ENCODE measurements around the gene DNAJC10. TPM values are rescaled to one million over a fixed set of nuclear protein-coding genes. Genes with fewer than 3 reads are reported as not detected.

DNAJC10 gene
- total RNA-seq, 1 experiment from 2014 or later: 160 TPM

- no peak for DNase-seq
- peaks cover 4% of the 10 kb centered on the region; the same call in 1 of the 2 replicates for H3F3A ChIP-seq (ENCODE audit: insufficient read depth, low read depth)
- ChIA-PET POLR2A (ENCODE audit: unreplicated experiment) (no interaction called here), CTCF (no interaction called here)
- H3K4me3 ChIP-seq: no peak overlapping the region
- H3K9me2 ChIP-seq (ENCODE audit: insufficient read depth): no peaks in the 10 kb centered on the region
- H4K20me1 ChIP-seq (ENCODE audit: insufficient read depth): no peaks in the 10 kb centered on the region
- peaks cover 79% of the 10 kb centered on the region for H3K36me3 ChIP-seq (ENCODE audit: low read depth)
- no peaks in the 10 kb centered on the region for H3K27me3 ChIP-seq (ENCODE audit: insufficient read depth, low read depth)
- TF ChIP-seq EZH2 (IDR thresholded peaks at IDR 0.05; ENCODE audit: low read depth) (no peak), CTCF (conservative IDR thresholded peaks at IDR 0.05) (no peak)
- no peaks in the 10 kb centered on the region for H3K9me3 ChIP-seq (ENCODE audit: insufficient read depth, low read depth)
- H3K27ac ChIP-seq: no peak overlapping the region
- no peak overlapping the region for H3K4me2 ChIP-seq
- no peaks in the 10 kb centered on the region for H3K4me1 ChIP-seq (replicated peaks; ENCODE audit: insufficient read depth)
- no TSS peak for BruUV-seq (replicated peaks)
- intact Hi-C loops (cut with micrococcal nuclease; ENCODE audit: unreplicated experiment): loop anchor here (5.0 kb wide), 1 partner anchor 220 kb away; no protein-coding TSS in a partner anchor
- no peak overlapping the region for H2AFZ ChIP-seq
- no peaks in the 10 kb centered on the region for H3K79me2 ChIP-seq (ENCODE audit: low read depth)
Observed at GRCh38 chr2:182761903-182762302, 45.8 kb downstream of the DNAJC10 start.

- peaks cover 79% of the 10 kb centered on the region for H3K36me3 ChIP-seq (ENCODE audit: low read depth)
- no peak overlapping the region for H2AFZ ChIP-seq
- no peaks in the 10 kb centered on the region; the same call in 1 of the 2 replicates for H3F3A ChIP-seq (ENCODE audit: insufficient read depth, low read depth)
- no peaks in the 10 kb centered on the region for H3K4me1 ChIP-seq (replicated peaks; ENCODE audit: insufficient read depth)
- no peaks in the 10 kb centered on the region; the same call in 1 of the 2 replicates for H4K20me1 ChIP-seq (ENCODE audit: insufficient read depth)
- no TSS peak for BruUV-seq (replicated peaks)
- H3K27ac ChIP-seq: no peak overlapping the region
- TF ChIP-seq EZH2 (IDR thresholded peaks at IDR 0.05; ENCODE audit: low read depth) (no peak), CTCF (conservative IDR thresholded peaks at IDR 0.05) (peak; percentile 86)
- intact Hi-C loops (cut with micrococcal nuclease; ENCODE audit: unreplicated experiment): loop anchor here (1.0 to 5.0 kb wide), 2 partner anchors 219 to 331 kb away; no protein-coding TSS in a partner anchor
- no peaks in the 10 kb centered on the region for H3K27me3 ChIP-seq (ENCODE audit: insufficient read depth, low read depth)
- CTCF ChIA-PET: interaction anchor here (0.8 kb wide), 1 partner anchor 217 kb away, joined by 6 read pairs; no protein-coding TSS in a partner anchor
- H3K9me2 ChIP-seq (ENCODE audit: insufficient read depth): no peaks in the 10 kb centered on the region
- DNase-seq: peak in 1 of 2 experiments; percentile 11
- no peak overlapping the region for H3K4me2 ChIP-seq
- H3K79me2 ChIP-seq (ENCODE audit: low read depth): no peaks in the 10 kb centered on the region
- POLR2A ChIA-PET (ENCODE audit: unreplicated experiment): no interaction called here
- no peak overlapping the region for H3K4me3 ChIP-seq
- no peaks in the 10 kb centered on the region for H3K9me3 ChIP-seq (ENCODE audit: insufficient read depth, low read depth)
Observed at GRCh38 chr2:182763311-182763912, 47.4 kb downstream of the DNAJC10 start.

GRCh38 chr2:182766626-182767025 lies 50.6 kb downstream of the DNAJC10 start:
- Histone ChIP-seq H3K36me3 (ENCODE audit: low read depth) (peaks cover 69% of the 10 kb centered on the region), H3K9me2 (ENCODE audit: insufficient read depth) (no peaks in the 10 kb centered on the region), H3K4me3 (no peak overlapping the region), H3K4me2 (no peak overlapping the region), H3K4me1 (replicated peaks; ENCODE audit: insufficient read depth) (no peaks in the 10 kb centered on the region), H3K27ac (no peak overlapping the region), H4K20me1 (ENCODE audit: insufficient read depth) (no peaks in the 10 kb centered on the region; the same call in 1 of the 2 replicates), H3F3A (ENCODE audit: insufficient read depth, low read depth) (no peaks in the 10 kb centered on the region; the same call in 1 of the 2 replicates), H2AFZ (no peak overlapping the region), H3K79me2 (ENCODE audit: low read depth) (no peaks in the 10 kb centered on the region), H3K9me3 (ENCODE audit: insufficient read depth, low read depth) (no peaks in the 10 kb centered on the region; the same call in 1 of the 2 replicates), H3K27me3 (ENCODE audit: insufficient read depth, low read depth) (no peaks in the 10 kb centered on the region)
- intact Hi-C loops (cut with micrococcal nuclease; ENCODE audit: unreplicated experiment): no loop called here
- DNase-seq: no peak
- ChIA-PET CTCF (interaction anchor here (0.6 kb wide), 1 partner anchor 610 kb away, joined by 3 read pairs; no protein-coding TSS in a partner anchor), POLR2A (ENCODE audit: unreplicated experiment) (no interaction called here)
- TF ChIP-seq CTCF (conservative IDR thresholded peaks at IDR 0.05): no peak
- no peak for TF ChIP-seq EZH2 (IDR thresholded peaks at IDR 0.05; ENCODE audit: low read depth)
- BruUV-seq (replicated peaks): no TSS peak
